NB4 (cell line): ENCODE measurements around the gene CERKL.

Experiments
- DNase-seq: peaks from one replicate; pipeline ENCODE4 v3.0.0; 2010; ENCODE audit warnings: low read depth
- H3K4me3 ChIP-seq: one replicate; pipeline ENCODE4 v1.5.1; 2011; ENCODE audit warnings: mild to moderate bottlenecking, low read depth, low read length, moderate library complexity
- CTCF ChIP-seq: IDR thresholded peaks from one replicate; pipeline ENCODE4 v1.5.1; 2012; ENCODE audit warnings: low read depth, low read length
- MAX ChIP-seq: IDR thresholded peaks from 2 replicates; pipeline ENCODE4 v1.6.1; 2011; ENCODE audit warnings: low read depth, low read length
- MYC ChIP-seq: IDR thresholded peaks from 2 replicates; pipeline ENCODE4 v1.6.1; 2011; ENCODE audit warnings: low read depth, low read length
- POLR2A ChIP-seq: IDR thresholded peaks from 2 replicates; pipeline ENCODE4 v1.6.1; 2011; ENCODE audit warnings: mild to moderate bottlenecking; ENCODE audit not compliant: insufficient read length; ENCODE audit errors: extremely low read depth

Gene CERKL

GRCh38 chr2:181678861-181679543 lies 22.1 kb upstream of the CERKL start:
- no peak for DNase-seq
- H3K4me3 ChIP-seq, result no peak overlapping the region
- no peak for TF ChIP-seq MAX
- TF ChIP-seq POLR2A, result no peak

- no peak for TF ChIP-seq MYC
- no peak for TF ChIP-seq CTCF
- no peak for TF ChIP-seq MAX
- no peak for TF ChIP-seq POLR2A
- peak; percentile 41 for DNase-seq
- H3K4me3 ChIP-seq, result no peak overlapping the region
These were observed 21.1 kb upstream of the CERKL start for GRCh38 chr2:181677912-181678586.

GRCh38 chr2:181675254-181675653 lies 18.3 kb upstream of the CERKL start:
- TF ChIP-seq POLR2A (no peak), CTCF (no peak), MYC (no peak), MAX (no peak)
- H3K4me3 ChIP-seq, result no peak overlapping the region
- DNase-seq, result no peak

GRCh38 chr2:181674461-181674860 lies 17.6 kb upstream of the CERKL start:
- DNase-seq, result no peak
- no peak overlapping the region for H3K4me3 ChIP-seq
- no peak for TF ChIP-seq MAX
- no peak for TF ChIP-seq CTCF
- no peak for TF ChIP-seq POLR2A
- no peak for TF ChIP-seq MYC

- no peak for DNase-seq
- TF ChIP-seq MYC (no peak), MAX (no peak), CTCF (no peak), POLR2A (no peak)
- no peak overlapping the region for H3K4me3 ChIP-seq
These were observed 16.3 kb upstream of the CERKL start for GRCh38 chr2:181673173-181673572.

- TF ChIP-seq MAX (no peak), POLR2A (no peak), MYC (no peak), CTCF (no peak)
- H3K4me3 ChIP-seq, result no peak overlapping the region
- no peak for DNase-seq
These were observed 15.5 kb upstream of the CERKL start for GRCh38 chr2:181672255-181673008.
